HepG2 (cell line): ENCODE measurements around the gene HIPK4. TPM values are rescaled to one million over a fixed set of nuclear protein-coding genes. Genes with fewer than 3 reads are reported as not detected.

ENCODE experiments used
- EED ChIP-seq: sonication (generic); formaldehyde crosslinking; IDR thresholded peaks from 2 replicates; pipeline ENCODE4 v1.5.0; 2020; ENCODE audit warnings: mild to moderate bottlenecking, missing genetic modification reagents
- EP300 ChIP-seq, 3 experiments: sonication (generic) in 1 of 3; formaldehyde crosslinking in 1 of 3; IDR thresholded peaks; 2 replicates each; pipeline versions ENCODE4 v1.5.1 to v1.6.1; 2011 to 2020; ENCODE audit warnings: low read depth in 2 of 3, low read length in 2 of 3, borderline replicate concordance in 1 of 3, improper control_type of control experiment in 1 of 3, mild to moderate bottlenecking in 1 of 3, missing genetic modification reagents in 1 of 3, moderate library complexity in 1 of 3
- HMGXB4 ChIP-seq, 2 experiments: sonication (generic) in 1 of 2; formaldehyde crosslinking in 1 of 2; IDR thresholded peaks; 2 replicates each; pipeline versions ENCODE4 v1.4.0 to v1.6.1; 2018 to 2020; ENCODE audit warnings: missing genetic modification reagents in 2 of 2, borderline replicate concordance in 1 of 2, low read depth in 1 of 2, mild to moderate bottlenecking in 1 of 2, missing biosample characterization in 1 of 2
- IRF1 ChIP-seq: sonication (generic); formaldehyde crosslinking; IDR thresholded peaks from 2 replicates; pipeline ENCODE4 v1.4.0; 2020; ENCODE audit warnings: low read depth, mild to moderate bottlenecking, missing genetic modification reagents
- MXD1 ChIP-seq: sonication (generic); formaldehyde crosslinking; IDR thresholded peaks from 2 replicates; pipeline ENCODE4 v1.4.0; 2020; ENCODE audit warnings: mild to moderate bottlenecking, missing genetic modification reagents
- NKX3-1 ChIP-seq: sonication (generic); formaldehyde crosslinking; IDR thresholded peaks from 2 replicates; pipeline ENCODE4 v1.5.0; 2020; ENCODE audit warnings: missing genetic modification reagents
- PRDM10 ChIP-seq: sonication (generic); formaldehyde crosslinking; IDR thresholded peaks from 2 replicates; pipeline ENCODE4 v1.4.0; 2020; ENCODE audit warnings: low read depth, missing genetic modification reagents
- RFXANK ChIP-seq: IDR thresholded peaks from 2 replicates; pipeline ENCODE4 v1.6.1; 2016
- SIX4 ChIP-seq: sonication (generic); formaldehyde crosslinking; IDR thresholded peaks from 2 replicates; pipeline ENCODE4 v1.4.0; 2020; ENCODE audit warnings: missing genetic modification reagents
- SMC3 ChIP-seq: IDR thresholded peaks from 2 replicates; pipeline ENCODE4 v1.6.1; 2011; ENCODE audit warnings: low read length, improper control_type of control experiment
- XRCC5 ChIP-seq: fragments of 200-400 bp; formaldehyde crosslinking; optimal IDR thresholded peaks from 2 replicates; pipeline ENCODE3; 2017; ENCODE audit warnings: mild to moderate bottlenecking, low read length
- ZBTB44 ChIP-seq: sonication (generic); formaldehyde crosslinking; IDR thresholded peaks from 2 replicates; pipeline ENCODE4 v1.4.0; 2020; ENCODE audit warnings: missing genetic modification reagents
- ZBTB8A ChIP-seq: sonication (generic); formaldehyde crosslinking; IDR thresholded peaks from 2 replicates; pipeline ENCODE4 v1.4.0; 2020; ENCODE audit warnings: mild to moderate bottlenecking, low read depth, missing genetic modification reagents, borderline replicate concordance
- ZC3H13 ChIP-seq: sonication (generic); formaldehyde crosslinking; IDR thresholded peaks from 2 replicates; pipeline ENCODE4 v1.8.1; 2023; ENCODE audit warnings: mild to moderate bottlenecking, missing genetic modification reagents, moderate library complexity
- ZFAT ChIP-seq: sonication (generic); formaldehyde crosslinking; conservative IDR thresholded peaks from 2 replicates; pipeline ENCODE4 v1.8.1; 2023; ENCODE audit warnings: missing genetic modification reagents, inconsistent platforms
- ZNF34 ChIP-seq: sonication (generic); formaldehyde crosslinking; IDR thresholded peaks from 2 replicates; pipeline ENCODE4 v1.4.0; 2020; ENCODE audit warnings: mild to moderate bottlenecking, missing genetic modification reagents, borderline replicate concordance
- ZNF577 ChIP-seq: sonication (generic); formaldehyde crosslinking; IDR thresholded peaks from 2 replicates; pipeline ENCODE4 v1.4.0; 2020; ENCODE audit warnings: mild to moderate bottlenecking, low read depth, missing genetic modification reagents, borderline replicate concordance
- ZNF616 ChIP-seq: sonication (generic); formaldehyde crosslinking; IDR thresholded peaks from 2 replicates; pipeline ENCODE4 v1.5.0; 2020; ENCODE audit warnings: low read depth, mild to moderate bottlenecking, missing genetic modification reagents
- ZSCAN20 ChIP-seq: sonication (generic); formaldehyde crosslinking; IDR thresholded peaks from 2 replicates; pipeline ENCODE4 v1.4.0; 2020; ENCODE audit warnings: missing genetic modification reagents, mild to moderate bottlenecking, borderline replicate concordance
- polyA plus RNA-seq, 8 experiments: library from polyadenylated mRNA; depleted of rRNA in 3 of 8; stranded (reverse) in 7 of 8; unstranded in 1 of 8; fragments of >200 nt; fragmentation: Illumina TruSeq in 4 of 8; extraction: Trizol in 4 of 8; gene quantifications; 2 replicates each; pipeline versions ENCODE4 v1.2.1 to v1.2.3, GENCODE V29; 2011 to 2016; ENCODE audit warnings: low read depth in 4 of 8, missing spikeins in 1 of 8, mixed read lengths in 1 of 8; ENCODE audit not compliant: insufficient read depth in 1 of 8
- total RNA-seq, 5 experiments: library from RNA; depleted of rRNA; stranded (reverse); fragments of >200 nt; fragmentation: Illumina TruSeq; extraction: Trizol; gene quantifications; 2 replicates each; pipeline ENCODE4 v1.2.3, GENCODE V29; 2016; ENCODE audit warnings: low read depth in 1 of 5

The HIPK4 gene
- total and polyA plus RNA-seq, 2 of the 13 experiments (the other 11 are each of a cell fraction or from before 2014, with no cell fraction given): 0.03 TPM; not detected in 1

- TF ChIP-seq ZNF34 (CRISPR knock-in tag) (peak; percentile 64; the same call in 1 of the 2 replicates), PRDM10 (CRISPR knock-in tag) (no peak), IRF1 (CRISPR knock-in tag) (no peak), ZSCAN20 (no peak; the same call in 1 of the 2 replicates), EED (0 out of 2 replicates have a peak, but pooled peaks have one; percentile 79), XRCC5 (no peak), RFXANK (CRISPR knock-in tag) (peak; percentile 79; the same call in 1 of the 2 replicates), HMGXB4 (CRISPR knock-in tag; IDR thresholded peaks at IDR 0.05; ENCODE audit: borderline replicate concordance in 1 of 2, low read depth in 1 of 2) (peak; percentile 61 to 82; a peak in 3 of 4 replicates), MXD1 (no peak), EP300 (IDR thresholded peaks at IDR 0.05; ENCODE audit: low read depth in 2 of 2, low read length in 2 of 2) (no peak), EP300 (CRISPR knock-in tag; IDR thresholded peaks at IDR 0.05; ENCODE audit: borderline replicate concordance) (no peak), SMC3 (no peak), ZBTB44 (CRISPR knock-in tag) (no peak), ZC3H13 (CRISPR knock-in tag) (no peak), SIX4 (CRISPR knock-in tag) (no peak), NKX3-1 (CRISPR knock-in tag) (no peak; the same call in 1 of the 2 replicates), ZNF616 (CRISPR knock-in tag) (peak; percentile 70; the same call in 1 of the 2 replicates), ZNF577 (CRISPR knock-in tag) (no peak), ZBTB8A (CRISPR knock-in tag) (no peak), ZFAT (no peak)
Observed at GRCh38 chr19:40425450-40426287, 35.7 kb upstream of the HIPK4 start, which contains the start of gene SERTAD1 (continued).
